ENCODE data around the gene TBC1D1. TPM values are rescaled to one million over a fixed set of nuclear protein-coding genes. Genes with fewer than 3 reads are reported as not detected.

The TBC1D1 gene
- total RNA-seq, 1 experiment from 2014 or later = 56.0 TPM

DNA sequence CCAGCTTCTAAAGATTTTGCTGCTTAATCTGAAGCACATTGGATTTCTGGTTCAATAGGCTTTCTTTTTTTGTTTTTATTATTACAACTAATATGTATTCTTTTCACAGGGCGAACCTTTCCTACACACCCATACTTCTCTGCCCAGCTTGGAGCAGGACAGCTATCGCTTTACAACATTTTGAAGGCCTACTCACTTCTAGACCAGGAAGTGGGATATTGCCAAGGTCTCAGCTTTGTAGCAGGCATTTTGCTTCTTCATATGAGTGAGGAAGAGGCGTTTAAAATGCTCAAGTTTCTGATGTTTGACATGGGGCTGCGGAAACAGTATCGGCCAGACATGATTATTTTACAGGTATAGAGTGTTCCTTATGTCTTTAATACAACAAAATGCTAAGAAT is 224.7 kb downstream of the TBC1D1 start:
- H3K4me3 ChIP-seq (ENCODE audit: low read depth in 2 of 2, low read length in 2 of 2) = no peak overlapping the region
- no peaks in the 10 kb centered on the region for H3K36me3 ChIP-seq (ENCODE audit: control insufficient read depth, insufficient read depth, low read length)
- intact Hi-C loops (cut with micrococcal nuclease; ENCODE audit: unreplicated experiment) = no loop called here
- ChIA-PET CTCF (no interaction called here), POLR2A (no interaction called here)
- no peak overlapping the region for H3K27ac ChIP-seq (ENCODE audit: low read length)
- no peaks in the 10 kb centered on the region for H3K9me3 ChIP-seq (ENCODE audit: control insufficient read depth, insufficient read depth, low read depth, low read length)
- no TSS peak for BruUV-seq (replicated peaks)
- no peaks in the 10 kb centered on the region for H3K27me3 ChIP-seq (ENCODE audit: control insufficient read depth, insufficient read depth, low read length)
- TF ChIP-seq POLR2AphosphoS5 (IDR thresholded peaks at IDR 0.05; ENCODE audit: low read depth, low read length) = no peak
- TF ChIP-seq, protein P1, sequence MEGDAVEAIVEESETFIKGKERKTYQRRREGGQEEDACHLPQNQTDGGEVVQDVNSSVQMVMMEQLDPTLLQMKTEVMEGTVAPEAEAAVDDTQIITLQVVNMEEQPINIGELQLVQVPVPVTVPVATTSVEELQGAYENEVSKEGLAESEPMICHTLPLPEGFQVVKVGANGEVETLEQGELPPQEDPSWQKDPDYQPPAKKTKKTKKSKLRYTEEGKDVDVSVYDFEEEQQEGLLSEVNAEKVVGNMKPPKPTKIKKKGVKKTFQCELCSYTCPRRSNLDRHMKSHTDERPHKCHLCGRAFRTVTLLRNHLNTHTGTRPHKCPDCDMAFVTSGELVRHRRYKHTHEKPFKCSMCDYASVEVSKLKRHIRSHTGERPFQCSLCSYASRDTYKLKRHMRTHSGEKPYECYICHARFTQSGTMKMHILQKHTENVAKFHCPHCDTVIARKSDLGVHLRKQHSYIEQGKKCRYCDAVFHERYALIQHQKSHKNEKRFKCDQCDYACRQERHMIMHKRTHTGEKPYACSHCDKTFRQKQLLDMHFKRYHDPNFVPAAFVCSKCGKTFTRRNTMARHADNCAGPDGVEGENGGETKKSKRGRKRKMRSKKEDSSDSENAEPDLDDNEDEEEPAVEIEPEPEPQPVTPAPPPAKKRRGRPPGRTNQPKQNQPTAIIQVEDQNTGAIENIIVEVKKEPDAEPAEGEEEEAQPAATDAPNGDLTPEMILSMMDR (IDR thresholded peaks at IDR 0.05) = no peak
- no peak for TF ChIP-seq SIN3A (IDR thresholded peaks at IDR 0.05; ENCODE audit: borderline replicate concordance, insufficient read depth, low read depth, low read length)
- TF ChIP-seq TCF7L2 (IDR thresholded peaks at IDR 0.05; ENCODE audit: low read depth, low read length) = no peak
- TF ChIP-seq, protein P2, sequence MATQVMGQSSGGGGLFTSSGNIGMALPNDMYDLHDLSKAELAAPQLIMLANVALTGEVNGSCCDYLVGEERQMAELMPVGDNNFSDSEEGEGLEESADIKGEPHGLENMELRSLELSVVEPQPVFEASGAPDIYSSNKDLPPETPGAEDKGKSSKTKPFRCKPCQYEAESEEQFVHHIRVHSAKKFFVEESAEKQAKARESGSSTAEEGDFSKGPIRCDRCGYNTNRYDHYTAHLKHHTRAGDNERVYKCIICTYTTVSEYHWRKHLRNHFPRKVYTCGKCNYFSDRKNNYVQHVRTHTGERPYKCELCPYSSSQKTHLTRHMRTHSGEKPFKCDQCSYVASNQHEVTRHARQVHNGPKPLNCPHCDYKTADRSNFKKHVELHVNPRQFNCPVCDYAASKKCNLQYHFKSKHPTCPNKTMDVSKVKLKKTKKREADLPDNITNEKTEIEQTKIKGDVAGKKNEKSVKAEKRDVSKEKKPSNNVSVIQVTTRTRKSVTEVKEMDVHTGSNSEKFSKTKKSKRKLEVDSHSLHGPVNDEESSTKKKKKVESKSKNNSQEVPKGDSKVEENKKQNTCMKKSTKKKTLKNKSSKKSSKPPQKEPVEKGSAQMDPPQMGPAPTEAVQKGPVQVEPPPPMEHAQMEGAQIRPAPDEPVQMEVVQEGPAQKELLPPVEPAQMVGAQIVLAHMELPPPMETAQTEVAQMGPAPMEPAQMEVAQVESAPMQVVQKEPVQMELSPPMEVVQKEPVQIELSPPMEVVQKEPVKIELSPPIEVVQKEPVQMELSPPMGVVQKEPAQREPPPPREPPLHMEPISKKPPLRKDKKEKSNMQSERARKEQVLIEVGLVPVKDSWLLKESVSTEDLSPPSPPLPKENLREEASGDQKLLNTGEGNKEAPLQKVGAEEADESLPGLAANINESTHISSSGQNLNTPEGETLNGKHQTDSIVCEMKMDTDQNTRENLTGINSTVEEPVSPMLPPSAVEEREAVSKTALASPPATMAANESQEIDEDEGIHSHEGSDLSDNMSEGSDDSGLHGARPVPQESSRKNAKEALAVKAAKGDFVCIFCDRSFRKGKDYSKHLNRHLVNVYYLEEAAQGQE (IDR thresholded peaks at IDR 0.05; ENCODE audit: insufficient read depth in 1 of 2, low read depth in 2 of 2, low read length in 1 of 2) = no peak
- no peak for DNase-seq (ENCODE audit: low read depth, low spot score)
- no peaks in the 10 kb centered on the region for H3K4me1 ChIP-seq (ENCODE audit: control insufficient read depth, insufficient read depth, low read length)
- ATAC-seq = no peak
- in situ Hi-C loops (cut with HindIII; ENCODE audit: low pct_unique_long_range_greater_than_20kb, low sequenced_read_pairs) = no loop called here

DNA sequence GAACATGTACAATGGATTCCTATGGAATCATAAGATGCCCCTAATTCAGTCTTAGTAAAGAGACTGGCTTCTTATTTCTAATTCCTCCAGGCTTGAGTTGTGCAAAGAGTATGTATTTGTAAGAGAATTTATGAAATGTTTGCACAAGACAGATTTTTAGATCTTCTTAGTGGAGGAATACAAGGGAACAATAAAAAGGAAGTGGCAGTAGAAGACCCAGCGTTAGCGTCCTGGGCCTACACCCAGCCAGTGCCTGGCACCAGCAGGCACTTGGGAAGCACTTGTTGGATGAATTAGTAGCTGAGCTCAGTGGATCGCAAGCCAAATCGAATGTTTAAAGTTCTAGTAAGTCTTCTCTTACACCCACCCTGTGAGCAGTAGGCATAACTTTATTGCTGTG is 226.7 kb downstream of the TBC1D1 start:
- TF ChIP-seq SIN3A (IDR thresholded peaks at IDR 0.05; ENCODE audit: borderline replicate concordance, insufficient read depth, low read depth, low read length) (no peak), POLR2AphosphoS5 (IDR thresholded peaks at IDR 0.05; ENCODE audit: low read depth, low read length) (no peak)
- TF ChIP-seq, protein P1 (IDR thresholded peaks at IDR 0.05) = no peak
- TF ChIP-seq, protein P2 (IDR thresholded peaks at IDR 0.05; ENCODE audit: insufficient read depth in 1 of 2, low read depth in 2 of 2, low read length in 1 of 2) = no peak
- no peaks in the 10 kb centered on the region for H3K36me3 ChIP-seq (ENCODE audit: control insufficient read depth, insufficient read depth, low read length)
- H3K27me3 ChIP-seq (ENCODE audit: control insufficient read depth, insufficient read depth, low read length) = no peaks in the 10 kb centered on the region
- DNase-seq (ENCODE audit: low read depth, low spot score) (no peak), ATAC-seq (no peak)
- ChIA-PET CTCF (no interaction called here), POLR2A (no interaction called here)
- no peaks in the 10 kb centered on the region for H3K4me1 ChIP-seq (ENCODE audit: control insufficient read depth, insufficient read depth, low read length)
- in situ Hi-C loops (cut with HindIII; ENCODE audit: low pct_unique_long_range_greater_than_20kb, low sequenced_read_pairs) = no loop called here
- no peak overlapping the region for H3K4me3 ChIP-seq (ENCODE audit: low read depth in 2 of 2, low read length in 2 of 2)
- H3K27ac ChIP-seq (ENCODE audit: low read length) = no peak overlapping the region
- BruUV-seq (replicated peaks) = no TSS peak
- no peaks in the 10 kb centered on the region for H3K9me3 ChIP-seq (ENCODE audit: control insufficient read depth, insufficient read depth, low read depth, low read length)
- intact Hi-C loops (cut with micrococcal nuclease; ENCODE audit: unreplicated experiment) = no loop called here
